GM23338 (cell line): Measurements from ENCODE around the gene MLST8.

Source experiments
- CTCF ChIP-seq, 2 experiments: fragments of 200-600 bp in 1 of 2; sonication (generic) in 1 of 2; conservative IDR thresholded peaks; 2 replicates each; pipeline versions ENCODE4 v1.5.1 to v1.6.1; 2016 to 2017; ENCODE audit warnings: antibody characterized with exemption in 2 of 2, low read depth in 2 of 2, mild to moderate bottlenecking in 2 of 2, moderate library complexity in 1 of 2
- ETS1 ChIP-seq: IDR thresholded peaks from 2 replicates; pipeline ENCODE4 v1.6.1; 2016; ENCODE audit warnings: antibody characterized with exemption
- EZH2phosphoT487 ChIP-seq: fragments of 200-600 bp; sonication (generic); IDR thresholded peaks from one replicate; pipeline ENCODE4 v1.8.1; 2018; ENCODE audit warnings: antibody characterized with exemption; ENCODE audit not compliant: unreplicated experiment
- NANOG ChIP-seq: IDR thresholded peaks from 2 replicates; pipeline ENCODE4 v1.6.1; 2016; ENCODE audit warnings: antibody characterized with exemption, borderline replicate concordance

- TF ChIP-seq CTCF (conservative IDR thresholded peaks at IDR 0.05; ENCODE audit: low read depth in 2 of 2): no peak
- no peak for TF ChIP-seq NANOG
- no peak for TF ChIP-seq ETS1
- TF ChIP-seq EZH2phosphoT487: no peak
Measured at GRCh38 chr16:2184346-2184745, 20.9 kb upstream of the MLST8 start.
